Mucosa of stomach (tissue), 1 donor: ENCODE measurements around the gene KRTAP5-10.
"Not testable (repeated sequence)": the region's sequence is repeated elsewhere in the genome, so short reads cannot be mapped to it uniquely, and the experiment has no call there.

Experiments
- H3K27me3 ChIP-seq: one replicate; pipeline ENCODE4 v1.7.0; 2013; ENCODE audit warnings: mild to moderate bottlenecking, low read length; ENCODE audit not compliant: control insufficient read depth, insufficient read depth
- H3K36me3 ChIP-seq: one replicate; pipeline ENCODE4 v1.7.0; 2013; ENCODE audit warnings: low read length; ENCODE audit not compliant: control insufficient read depth, insufficient read depth
- H3K4me1 ChIP-seq: one replicate; pipeline ENCODE4 v1.7.0; 2013; ENCODE audit warnings: mild to moderate bottlenecking, low read length; ENCODE audit not compliant: control insufficient read depth, insufficient read depth
- H3K4me3 ChIP-seq: one replicate; pipeline ENCODE4 v1.7.0; 2013; ENCODE audit warnings: low read length
- H3K9ac ChIP-seq: one replicate; pipeline ENCODE4 v1.7.0; 2013; ENCODE audit warnings: mild to moderate bottlenecking, low read length, moderate library complexity
- H3K9me3 ChIP-seq: one replicate; pipeline ENCODE4 v1.7.0; 2013; ENCODE audit warnings: mild to moderate bottlenecking, low read length, moderate library complexity; ENCODE audit not compliant: control insufficient read depth
- donor health status: Pancreatic carcinoma.

Gene KRTAP5-10

GRCh38 chr11:71566081-71566620 lies 788 bp downstream of the KRTAP5-10 start:
- no peak overlapping the region for H3K9ac ChIP-seq
- H3K9me3 ChIP-seq = no peaks in the 10 kb centered on the region
- H3K4me1 ChIP-seq = no peaks in the 10 kb centered on the region
- H3K27me3 ChIP-seq = peaks cover 7% of the 10 kb centered on the region
- H3K4me3 ChIP-seq = no peak overlapping the region
- H3K36me3 ChIP-seq = no peaks in the 10 kb centered on the region

- H3K4me1 ChIP-seq, H3K9ac ChIP-seq, H3K36me3 ChIP-seq, H3K4me3 ChIP-seq, H3K9me3 ChIP-seq, H3K27me3 ChIP-seq: not testable (repeated sequence)
Measured at GRCh38 chr11:71566626-71567599, 1.6 kb downstream of the KRTAP5-10 start.

- not testable (repeated sequence) for H3K9ac ChIP-seq, H3K9me3 ChIP-seq
Measured at GRCh38 chr11:71567633-71568032, 2.3 kb downstream of the KRTAP5-10 start.

GRCh38 chr11:71568704-71569349 lies 3.5 kb downstream of the KRTAP5-10 start:
- no peaks in the 10 kb centered on the region for H3K9me3 ChIP-seq
- H3K9ac ChIP-seq = no peak overlapping the region
- peaks cover 5% of the 10 kb centered on the region for H3K27me3 ChIP-seq
- H3K4me1 ChIP-seq = no peaks in the 10 kb centered on the region
- no peak overlapping the region for H3K4me3 ChIP-seq
- no peaks in the 10 kb centered on the region for H3K36me3 ChIP-seq

More at GRCh38 chr11:71567633-71568032, 2.3 kb downstream of the KRTAP5-10 start:
- H3K36me3 ChIP-seq, H3K4me3 ChIP-seq, H3K4me1 ChIP-seq, H3K27me3 ChIP-seq: not testable (repeated sequence)

GRCh38 chr11:71571101-71571850 lies 5.9 kb downstream of the KRTAP5-10 start:
- not testable (repeated sequence) for H3K9me3 ChIP-seq, H3K36me3 ChIP-seq, H3K4me3 ChIP-seq, H3K9ac ChIP-seq, H3K4me1 ChIP-seq, H3K27me3 ChIP-seq

GRCh38 chr11:71572811-71573210 lies 7.4 kb downstream of the KRTAP5-10 start:
- H3K4me3 ChIP-seq = no peak overlapping the region
- H3K36me3 ChIP-seq = no peaks in the 10 kb centered on the region
- no peaks in the 10 kb centered on the region for H3K27me3 ChIP-seq
- no peaks in the 10 kb centered on the region for H3K9me3 ChIP-seq
- no peak overlapping the region for H3K9ac ChIP-seq
- H3K4me1 ChIP-seq = no peaks in the 10 kb centered on the region

GRCh38 chr11:71574418-71574817 lies 9.1 kb downstream of the KRTAP5-10 start:
- Histone ChIP-seq H3K4me3 (no peak overlapping the region), H3K27me3 (no peaks in the 10 kb centered on the region), H3K36me3 (no peaks in the 10 kb centered on the region), H3K9ac (no peak overlapping the region), H3K9me3 (no peaks in the 10 kb centered on the region), H3K4me1 (no peaks in the 10 kb centered on the region)

- Histone ChIP-seq H3K9me3 (no peaks in the 10 kb centered on the region), H3K9ac (no peak overlapping the region), H3K4me3 (no peak overlapping the region), H3K27me3 (no peaks in the 10 kb centered on the region), H3K4me1 (no peaks in the 10 kb centered on the region), H3K36me3 (no peaks in the 10 kb centered on the region)
Measured at GRCh38 chr11:71575723-71576424, 10.5 kb downstream of the KRTAP5-10 start.

GRCh38 chr11:71576688-71577465 lies 11.5 kb downstream of the KRTAP5-10 start:
- H3K27me3 ChIP-seq, H3K9me3 ChIP-seq, H3K36me3 ChIP-seq, H3K4me1 ChIP-seq, H3K4me3 ChIP-seq, H3K9ac ChIP-seq: not testable (repeated sequence)

- Histone ChIP-seq H3K36me3 (no peaks in the 10 kb centered on the region), H3K9me3 (no peaks in the 10 kb centered on the region), H3K4me3 (no peak overlapping the region), H3K9ac (no peak overlapping the region), H3K27me3 (no peaks in the 10 kb centered on the region), H3K4me1 (no peaks in the 10 kb centered on the region)
Measured at GRCh38 chr11:71577469-71578004, 12.2 kb downstream of the KRTAP5-10 start.

GRCh38 chr11:71579513-71579912 lies 14.2 kb downstream of the KRTAP5-10 start:
- H3K9me3 ChIP-seq, H3K27me3 ChIP-seq, H3K36me3 ChIP-seq, H3K4me3 ChIP-seq, H3K4me1 ChIP-seq, H3K9ac ChIP-seq: not testable (repeated sequence)
